Measurements from ENCODE around the gene ATCAY.

The ATCAY gene

DNA sequence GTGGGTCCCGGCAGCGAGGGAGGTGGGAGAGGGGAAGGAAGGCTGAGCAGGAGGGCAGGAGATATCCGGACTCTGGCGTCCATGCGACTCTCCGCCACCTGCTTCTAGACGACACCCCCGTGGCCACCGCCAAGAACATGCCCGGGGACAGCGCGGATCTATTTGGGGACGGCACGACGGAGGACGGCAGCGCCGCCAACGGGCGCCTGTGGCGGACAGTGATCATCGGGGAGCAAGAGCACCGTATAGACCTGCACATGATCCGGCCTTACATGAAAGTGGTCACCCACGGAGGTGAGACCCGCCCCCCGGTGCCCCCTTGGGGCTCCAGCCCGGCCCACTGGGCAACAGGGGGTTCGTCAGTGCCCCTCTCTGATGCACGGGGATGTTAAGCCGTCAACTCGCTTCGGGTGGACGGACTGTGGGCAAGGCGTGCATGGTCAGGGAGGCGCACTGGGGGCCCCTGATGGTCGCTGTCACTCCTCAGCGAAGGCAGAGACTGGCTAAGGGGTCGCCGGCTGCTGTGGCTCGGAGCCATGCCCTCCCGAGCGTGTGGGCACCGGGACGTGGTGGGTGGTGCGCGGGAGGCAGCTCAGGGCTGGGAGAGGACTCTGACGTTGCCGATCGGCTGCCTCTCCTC is 27.3 kb downstream of the ATCAY start:
- intact Hi-C loops (cut with DNase I; ENCODE audit: low total_unique reads) = no loop called here

DNA sequence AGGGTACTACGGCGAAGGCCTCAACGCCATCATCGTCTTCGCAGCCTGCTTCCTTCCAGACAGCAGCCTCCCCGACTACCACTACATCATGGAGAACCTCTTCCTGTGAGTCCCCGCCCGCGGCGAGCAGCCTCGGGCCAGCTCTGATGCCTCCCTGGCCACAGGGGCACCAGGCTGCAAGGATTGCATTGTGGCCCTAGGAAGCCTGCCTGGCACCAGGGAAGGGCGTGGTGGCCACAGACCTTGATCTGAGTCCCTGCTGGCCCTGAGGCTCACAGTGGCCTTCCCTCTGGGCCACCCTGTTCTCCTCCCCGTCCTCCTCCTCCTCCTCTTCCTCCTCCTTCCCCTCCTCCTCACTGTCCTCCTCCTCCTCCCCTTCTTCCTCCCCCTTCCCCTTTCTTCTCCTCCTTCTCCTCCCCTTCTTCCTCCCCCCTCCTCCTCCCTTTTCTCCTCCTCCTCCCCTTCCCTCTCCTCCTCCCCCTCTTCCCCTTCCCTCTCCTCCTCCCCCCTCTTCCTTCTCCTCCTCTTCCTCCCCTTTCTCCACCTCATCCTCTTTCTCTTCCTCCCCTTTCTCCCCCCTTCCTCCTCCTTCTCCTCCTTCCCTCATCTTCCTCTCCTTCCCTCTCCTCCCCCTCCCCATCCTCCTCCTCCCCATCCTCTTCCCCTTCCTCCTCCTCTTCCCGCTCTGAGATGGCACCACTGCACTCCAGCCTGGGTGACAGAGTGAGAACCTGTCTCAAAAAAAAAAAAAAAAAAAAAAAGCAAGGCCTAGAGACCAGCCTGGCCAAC is 28.0 kb downstream of the ATCAY start:
- Histone ChIP-seq H3K9me3 (peaks cover 0 to 15% (median 14%) of the 10 kb centered on the region in 3 donors), H3K4me1 (no peaks in the 10 kb centered on the region), H3K4me3 (no peak overlapping the region), H3K36me3 (no peaks in the 10 kb centered on the region), H3K27ac (no peak overlapping the region), H3K27me3 (peaks cover 0 to 13% of the 10 kb centered on the region in 2 donors)
- TF ChIP-seq, protein P1, sequence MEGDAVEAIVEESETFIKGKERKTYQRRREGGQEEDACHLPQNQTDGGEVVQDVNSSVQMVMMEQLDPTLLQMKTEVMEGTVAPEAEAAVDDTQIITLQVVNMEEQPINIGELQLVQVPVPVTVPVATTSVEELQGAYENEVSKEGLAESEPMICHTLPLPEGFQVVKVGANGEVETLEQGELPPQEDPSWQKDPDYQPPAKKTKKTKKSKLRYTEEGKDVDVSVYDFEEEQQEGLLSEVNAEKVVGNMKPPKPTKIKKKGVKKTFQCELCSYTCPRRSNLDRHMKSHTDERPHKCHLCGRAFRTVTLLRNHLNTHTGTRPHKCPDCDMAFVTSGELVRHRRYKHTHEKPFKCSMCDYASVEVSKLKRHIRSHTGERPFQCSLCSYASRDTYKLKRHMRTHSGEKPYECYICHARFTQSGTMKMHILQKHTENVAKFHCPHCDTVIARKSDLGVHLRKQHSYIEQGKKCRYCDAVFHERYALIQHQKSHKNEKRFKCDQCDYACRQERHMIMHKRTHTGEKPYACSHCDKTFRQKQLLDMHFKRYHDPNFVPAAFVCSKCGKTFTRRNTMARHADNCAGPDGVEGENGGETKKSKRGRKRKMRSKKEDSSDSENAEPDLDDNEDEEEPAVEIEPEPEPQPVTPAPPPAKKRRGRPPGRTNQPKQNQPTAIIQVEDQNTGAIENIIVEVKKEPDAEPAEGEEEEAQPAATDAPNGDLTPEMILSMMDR (IDR thresholded peaks at IDR 0.05) = no peak
- intact Hi-C loops (cut with DNase I; ENCODE audit: low total_unique reads) = no loop called here
- DNase-seq = no peak

More for the DNA sequence above, 27.3 kb downstream of the ATCAY start:
- Histone ChIP-seq H3K36me3 (no peaks in the 10 kb centered on the region), H3K9me3 (peaks cover 0 to 15% (median 14%) of the 10 kb centered on the region in 3 donors), H3K27ac (no peak overlapping the region), H3K4me1 (no peaks in the 10 kb centered on the region), H3K27me3 (peaks cover 0 to 13% of the 10 kb centered on the region in 2 donors), H3K4me3 (no peak overlapping the region)
- TF ChIP-seq, protein P1 (IDR thresholded peaks at IDR 0.05) = no peak
- DNase-seq = no peak

DNA sequence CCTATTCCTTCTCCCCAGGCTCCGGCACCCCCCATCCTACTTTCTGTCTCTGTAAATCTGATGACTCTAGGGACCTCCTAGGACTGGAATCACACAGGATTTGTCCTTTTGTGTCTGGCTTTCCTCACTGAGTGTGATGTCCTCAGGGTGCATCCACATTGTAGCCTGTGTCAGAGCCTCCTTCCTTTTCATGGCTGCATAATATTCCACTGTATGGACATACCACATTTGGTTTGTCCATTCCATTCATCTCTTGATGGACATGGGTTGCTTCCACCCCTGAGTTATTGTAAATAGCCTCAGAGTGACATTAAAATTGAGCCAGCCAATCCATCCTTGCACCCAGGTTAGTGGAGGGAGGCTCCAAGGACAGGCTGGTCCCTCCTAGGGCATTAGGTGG is 29.6 kb downstream of the ATCAY start:
- peaks cover 0 to 13% of the 10 kb centered on the region in 2 donors for H3K27me3 ChIP-seq
- no peak for DNase-seq
- intact Hi-C loops (cut with DNase I; ENCODE audit: low total_unique reads) = no loop called here
- no peak overlapping the region for H3K4me3 ChIP-seq
- TF ChIP-seq, protein P1 (IDR thresholded peaks at IDR 0.05) = no peak
- H3K9me3 ChIP-seq = peaks cover 0 to 15% (median 14%) of the 10 kb centered on the region in 3 donors
- H3K36me3 ChIP-seq = no peaks in the 10 kb centered on the region
- no peaks in the 10 kb centered on the region for H3K4me1 ChIP-seq
- no peak overlapping the region for H3K27ac ChIP-seq

DNA sequence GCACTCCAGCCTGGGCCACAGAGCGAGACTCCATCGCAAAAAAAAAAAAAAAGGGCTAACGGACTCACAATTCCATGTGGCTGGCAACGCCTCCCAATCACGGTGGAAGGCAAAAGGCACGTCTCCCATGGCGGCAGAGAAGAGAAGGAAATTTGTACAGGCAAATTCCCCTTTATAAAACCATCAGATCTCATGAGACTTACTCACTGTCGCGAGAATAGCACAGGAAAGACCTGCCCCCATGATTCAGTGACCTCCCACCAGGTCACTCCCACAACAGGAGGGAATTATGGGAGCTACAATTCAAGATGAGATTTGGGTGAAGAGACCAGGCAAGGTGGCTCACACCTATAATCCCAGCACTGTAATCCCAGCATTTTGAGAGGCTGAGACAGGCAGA is 33.7 kb downstream of the ATCAY start:
- intact Hi-C loops (cut with DNase I; ENCODE audit: low total_unique reads) = no loop called here
- H3K4me1 ChIP-seq = no peaks in the 10 kb centered on the region
- TF ChIP-seq, protein P1 (IDR thresholded peaks at IDR 0.05) = no peak
- H3K36me3 ChIP-seq = no peaks in the 10 kb centered on the region
- no peak overlapping the region for H3K4me3 ChIP-seq
- H3K27me3 ChIP-seq = no peaks in the 10 kb centered on the region
- DNase-seq = no peak
- H3K9me3 ChIP-seq = peaks cover 0 to 15% (median 14%) of the 10 kb centered on the region in 3 donors
- H3K27ac ChIP-seq = no peak overlapping the region

DNA sequence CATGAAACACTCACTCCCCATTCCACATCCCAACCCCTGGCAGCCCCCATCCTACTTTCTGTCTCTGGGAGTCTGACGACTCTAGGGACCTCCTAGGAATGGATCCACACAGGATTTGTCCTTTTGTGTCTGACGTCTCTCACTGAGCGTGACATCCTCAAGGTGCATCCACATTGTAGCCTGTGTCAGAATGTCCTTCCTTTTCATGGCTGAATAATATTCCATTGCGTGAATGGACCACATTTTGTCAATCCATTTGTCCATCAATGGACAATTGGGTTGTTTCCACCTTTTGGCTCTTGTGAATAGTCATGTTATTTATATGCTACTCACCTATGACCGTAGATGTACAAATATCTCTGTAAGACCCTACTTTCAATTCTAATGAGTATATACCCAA is 35.5 kb downstream of the ATCAY start:
- Histone ChIP-seq H3K27ac (no peak overlapping the region), H3K4me1 (no peaks in the 10 kb centered on the region), H3K4me3 (no peak overlapping the region), H3K9me3 (peaks cover 0 to 4% (median 0%) of the 10 kb centered on the region in 3 donors), H3K36me3 (no peaks in the 10 kb centered on the region), H3K27me3 (no peaks in the 10 kb centered on the region)
- intact Hi-C loops (cut with DNase I; ENCODE audit: low total_unique reads) = no loop called here
- no peak for DNase-seq
- TF ChIP-seq, protein P1 (IDR thresholded peaks at IDR 0.05) = no peak

Data from tibial artery (tissue), 4 donors.